Breast epithelium (tissue), 3 donors: ENCODE measurements around the gene TIGIT.

Experiments used
- POLR2A ChIP-seq: fragments of 450-650 bp; IDR thresholded peaks from one replicate; pipeline ENCODE4 v1.6.1; 2016; ENCODE audit warnings: antibody characterized with exemption, mild to moderate bottlenecking, moderate library complexity
- TF ChIP-seq, protein P1 (sequence below), 3 donors: fragments of 450-650 bp; IDR thresholded peaks; one replicate each; pipeline ENCODE4 v1.5.1; 2016 to 2017; ENCODE audit warnings: antibody characterized with exemption in 3 of 3, mild to moderate bottlenecking in 3 of 3, moderate library complexity in 3 of 3

DNA sequence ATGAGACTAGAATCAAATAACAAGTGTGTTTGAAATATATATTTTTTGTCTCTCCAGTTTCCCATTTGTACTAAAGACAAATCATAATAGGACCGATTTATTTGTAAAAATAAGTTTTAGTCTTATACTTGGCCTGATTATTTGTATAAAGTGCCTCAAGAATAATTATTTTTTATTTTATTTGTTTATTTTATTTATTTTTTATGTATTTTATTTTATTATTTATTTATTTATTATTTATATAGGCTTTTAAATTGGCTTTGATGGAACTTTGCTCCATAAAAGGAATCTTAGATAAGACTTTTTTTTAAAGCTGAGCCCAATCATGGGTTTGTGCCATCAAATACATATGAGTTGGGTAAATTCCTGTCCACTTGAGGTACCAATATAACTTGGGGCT is 34.3 kb upstream of the TIGIT start:
- TF ChIP-seq, protein P1, sequence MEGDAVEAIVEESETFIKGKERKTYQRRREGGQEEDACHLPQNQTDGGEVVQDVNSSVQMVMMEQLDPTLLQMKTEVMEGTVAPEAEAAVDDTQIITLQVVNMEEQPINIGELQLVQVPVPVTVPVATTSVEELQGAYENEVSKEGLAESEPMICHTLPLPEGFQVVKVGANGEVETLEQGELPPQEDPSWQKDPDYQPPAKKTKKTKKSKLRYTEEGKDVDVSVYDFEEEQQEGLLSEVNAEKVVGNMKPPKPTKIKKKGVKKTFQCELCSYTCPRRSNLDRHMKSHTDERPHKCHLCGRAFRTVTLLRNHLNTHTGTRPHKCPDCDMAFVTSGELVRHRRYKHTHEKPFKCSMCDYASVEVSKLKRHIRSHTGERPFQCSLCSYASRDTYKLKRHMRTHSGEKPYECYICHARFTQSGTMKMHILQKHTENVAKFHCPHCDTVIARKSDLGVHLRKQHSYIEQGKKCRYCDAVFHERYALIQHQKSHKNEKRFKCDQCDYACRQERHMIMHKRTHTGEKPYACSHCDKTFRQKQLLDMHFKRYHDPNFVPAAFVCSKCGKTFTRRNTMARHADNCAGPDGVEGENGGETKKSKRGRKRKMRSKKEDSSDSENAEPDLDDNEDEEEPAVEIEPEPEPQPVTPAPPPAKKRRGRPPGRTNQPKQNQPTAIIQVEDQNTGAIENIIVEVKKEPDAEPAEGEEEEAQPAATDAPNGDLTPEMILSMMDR (IDR thresholded peaks at IDR 0.05), result no peak
- TF ChIP-seq POLR2A, result no peak
